ENCODE results near the gene NPEPL1. TPM values are rescaled to one million over a fixed set of nuclear protein-coding genes. Genes with fewer than 3 reads are reported as not detected.
"Not testable (repeated sequence)": the region's sequence is repeated elsewhere in the genome, so short reads cannot be mapped to it uniquely, and the experiment has no call there.

Gene NPEPL1, protein sequence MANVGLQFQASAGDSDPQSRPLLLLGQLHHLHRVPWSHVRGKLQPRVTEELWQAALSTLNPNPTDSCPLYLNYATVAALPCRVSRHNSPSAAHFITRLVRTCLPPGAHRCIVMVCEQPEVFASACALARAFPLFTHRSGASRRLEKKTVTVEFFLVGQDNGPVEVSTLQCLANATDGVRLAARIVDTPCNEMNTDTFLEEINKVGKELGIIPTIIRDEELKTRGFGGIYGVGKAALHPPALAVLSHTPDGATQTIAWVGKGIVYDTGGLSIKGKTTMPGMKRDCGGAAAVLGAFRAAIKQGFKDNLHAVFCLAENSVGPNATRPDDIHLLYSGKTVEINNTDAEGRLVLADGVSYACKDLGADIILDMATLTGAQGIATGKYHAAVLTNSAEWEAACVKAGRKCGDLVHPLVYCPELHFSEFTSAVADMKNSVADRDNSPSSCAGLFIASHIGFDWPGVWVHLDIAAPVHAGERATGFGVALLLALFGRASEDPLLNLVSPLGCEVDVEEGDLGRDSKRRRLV
- total RNA-seq, result 10 to 100 TPM; 13.6 to 15.2 TPM

DNA sequence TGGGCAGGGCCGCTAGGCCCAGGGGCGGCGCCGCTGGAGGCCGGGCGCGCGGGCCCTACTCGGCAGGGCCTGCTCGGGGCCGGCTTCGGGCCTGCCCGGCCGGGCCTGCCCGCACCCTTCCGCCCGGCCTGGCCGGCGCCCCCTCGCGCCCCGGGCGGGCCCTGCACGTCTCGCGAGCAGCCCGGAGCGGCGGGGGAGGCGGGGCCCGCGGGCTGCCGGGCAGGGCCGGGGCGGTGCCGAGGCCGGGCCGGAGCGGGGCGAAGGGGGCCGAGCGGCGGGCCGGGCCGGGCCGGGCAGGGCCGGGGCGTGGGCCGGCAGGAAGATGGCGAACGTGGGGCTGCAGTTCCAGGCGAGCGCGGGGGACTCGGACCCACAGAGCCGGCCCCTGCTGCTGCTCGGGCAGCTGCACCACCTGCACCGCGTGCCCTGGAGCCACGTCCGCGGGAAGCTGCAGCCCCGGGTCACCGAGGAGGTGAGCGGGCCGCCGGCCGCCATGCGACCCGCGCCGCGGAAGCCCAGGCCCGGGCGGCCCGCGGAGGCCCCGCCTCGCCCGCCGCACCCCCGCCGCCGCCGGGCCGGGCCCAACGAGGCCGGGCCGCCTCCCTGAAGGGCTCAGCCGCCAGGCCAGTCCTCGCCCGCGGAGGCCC lies at the start of gene NPEPL1:
Gene NPEPL1, plus strand, starts transcription at position 222 of the 647 bp plus-strand sequence. Its CDS starts 101 bp downstream, at position 323.
- Mint-ChIP-seq H3K27ac (peak within 1 kb of the TSS; percentile 53), H3K36me3 (ENCODE audit: low read depth) (peaks cover 8% of the 10 kb centered on the region), H3K9me3 (ENCODE audit: low read depth) (no peaks in the 10 kb centered on the region), H3K4me1 (peaks cover 13% of the 10 kb centered on the region), H3K4me3 (peak within 1 kb of the TSS; percentile 63), H3K27me3 (no peaks in the 10 kb centered on the region)
- ATAC-seq, result peak; percentile 99
- ChIA-PET POLR2A (no interaction called here), CTCF (no interaction called here)
- intact Hi-C loops (cut with DNase I, micrococcal nuclease), result loop anchor here (1.0 to 5.0 kb wide), 5 partner anchors 40 to 456 kb away; partner anchors contain the start of genes STX16 (in 2 of the 2) and VAPB (in 1 of the 2)
- peak; percentile 82 for DNase-seq

DNA sequence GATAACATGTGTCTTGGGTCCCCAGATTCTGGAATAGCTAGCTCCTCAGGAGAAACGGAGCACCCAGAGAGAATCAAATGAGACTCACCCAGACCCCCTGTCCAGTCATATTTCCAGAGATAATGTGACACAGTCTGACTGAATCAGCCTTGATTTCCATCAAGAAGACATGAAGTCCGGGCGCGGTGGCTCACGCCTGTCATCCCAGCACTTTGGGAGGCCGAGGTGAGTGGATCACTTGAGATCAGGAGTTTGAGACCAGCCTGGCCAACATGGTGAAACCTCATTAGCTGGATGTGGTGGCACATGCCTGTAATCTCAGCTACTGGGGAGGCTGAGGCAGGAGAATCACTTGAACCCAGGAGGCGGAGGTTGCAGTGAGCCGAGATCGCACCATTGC lies 49.7 kb upstream of the NPEPL1 start:
- H3K9me3 Mint-ChIP-seq (ENCODE audit: low read depth); H3K4me1 Mint-ChIP-seq; H3K27ac Mint-ChIP-seq; POLR2A ChIA-PET; intact Hi-C loops (cut with DNase I, micrococcal nuclease); ATAC-seq; H3K36me3 Mint-ChIP-seq (ENCODE audit: low read depth); DNase-seq; H3K27me3 Mint-ChIP-seq; H3K4me3 Mint-ChIP-seq: not testable (repeated sequence)
- CTCF ChIA-PET, result interaction anchor here (0.5 to 2.0 kb wide), 2 partner anchors 12 to 378 kb away, joined by 3 to 4 read pairs; no protein-coding TSS in a partner anchor

DNA sequence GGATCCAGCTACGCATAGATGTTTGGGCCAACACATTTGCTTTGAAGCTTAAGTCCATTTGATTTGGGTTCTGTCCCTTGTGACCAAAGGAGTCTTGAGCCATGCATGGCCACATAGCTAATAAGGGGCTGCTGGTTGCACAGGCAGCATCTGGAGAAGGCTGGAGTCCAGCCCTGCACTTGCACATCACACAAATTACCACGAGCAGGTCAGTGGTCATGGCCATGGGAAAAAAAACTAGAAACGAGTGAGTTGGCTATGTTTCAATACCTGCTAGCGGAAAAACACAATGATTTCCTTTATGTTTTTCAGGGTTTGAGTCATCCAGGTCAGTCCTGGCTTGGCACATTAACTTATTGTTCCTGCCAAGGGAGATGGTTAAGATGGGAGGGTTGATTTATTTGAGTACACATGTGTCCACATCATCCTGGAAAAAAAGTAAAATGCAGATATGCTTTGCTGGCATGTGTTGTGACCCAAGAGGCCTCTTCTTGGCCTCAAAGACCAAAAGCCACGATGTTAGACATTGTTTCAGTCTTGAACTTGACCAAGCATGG lies 47.1 kb upstream of the NPEPL1 start:
- intact Hi-C loops (cut with DNase I, micrococcal nuclease), result no loop called here
- Mint-ChIP-seq H3K9me3 (ENCODE audit: low read depth) (no peaks in the 10 kb centered on the region), H3K27me3 (no peaks in the 10 kb centered on the region), H3K4me3 (no peak overlapping the region), H3K27ac (no peak overlapping the region), H3K36me3 (ENCODE audit: low read depth) (no peaks in the 10 kb centered on the region), H3K4me1 (peaks cover 2% of the 10 kb centered on the region)
- ATAC-seq (no peak), DNase-seq (no peak)
- CTCF ChIA-PET, result no interaction called here
- POLR2A ChIA-PET, result no interaction called here

DNA sequence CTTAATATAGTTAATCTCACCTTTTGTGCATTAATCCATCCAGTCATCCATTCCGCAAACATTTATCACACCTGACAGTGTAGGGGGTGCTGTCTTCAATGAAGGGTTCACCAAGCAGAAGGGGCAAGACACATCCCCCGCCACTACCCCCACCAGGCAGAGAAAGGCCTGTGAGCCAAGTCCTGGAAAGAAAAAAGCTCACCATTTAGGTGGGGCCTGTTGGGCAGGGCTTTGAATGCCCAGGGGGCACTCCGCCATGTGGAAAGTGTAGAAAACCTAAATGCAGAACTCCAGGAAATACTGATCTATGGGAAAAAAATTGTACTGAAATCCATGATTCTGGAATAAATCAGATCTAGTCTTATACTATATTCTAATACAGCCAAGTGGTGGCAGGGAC lies 46.3 kb upstream of the NPEPL1 start:
- intact Hi-C loops (cut with DNase I, micrococcal nuclease), result no loop called here
- H3K27me3 Mint-ChIP-seq, result no peaks in the 10 kb centered on the region
- no peak for DNase-seq
- ATAC-seq, result no peak
- peaks cover 2% of the 10 kb centered on the region for H3K4me1 Mint-ChIP-seq
- H3K4me3 Mint-ChIP-seq, result no peak overlapping the region
- no peaks in the 10 kb centered on the region for H3K9me3 Mint-ChIP-seq (ENCODE audit: low read depth)
- no peak overlapping the region for H3K27ac Mint-ChIP-seq
- ChIA-PET CTCF (interaction anchor here (0.6 to 1.7 kb wide), 2 partner anchors 15 to 527 kb away, joined by 3 to 8 read pairs; no protein-coding TSS in a partner anchor), POLR2A (no interaction called here)
- H3K36me3 Mint-ChIP-seq (ENCODE audit: low read depth), result peaks cover 3% of the 10 kb centered on the region

DNA sequence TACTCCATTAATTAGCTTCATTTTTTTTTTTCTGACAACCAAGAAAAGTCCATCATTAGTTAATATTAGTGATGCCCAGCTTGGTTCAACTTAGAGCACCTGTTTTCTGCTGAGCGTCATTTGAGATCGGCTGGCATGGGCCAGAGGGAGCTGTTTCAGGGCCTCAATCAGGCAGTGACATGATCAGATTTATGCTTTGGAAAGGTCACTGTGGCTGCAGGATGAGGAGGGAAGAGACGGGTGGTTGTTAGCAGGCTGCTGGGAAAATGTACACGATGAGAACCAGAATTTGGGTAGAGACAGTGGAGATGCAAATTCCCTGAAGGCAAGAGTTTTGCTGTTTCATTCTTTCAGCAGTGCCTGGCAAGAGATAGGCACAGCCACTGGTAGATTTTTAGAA lies 45.9 kb upstream of the NPEPL1 start:
- ATAC-seq, result no peak
- intact Hi-C loops (cut with DNase I, micrococcal nuclease), result no loop called here
- no peaks in the 10 kb centered on the region for H3K27me3 Mint-ChIP-seq
- H3K36me3 Mint-ChIP-seq (ENCODE audit: low read depth), result peaks cover 7% of the 10 kb centered on the region
- H3K4me3 Mint-ChIP-seq, result no peak overlapping the region
- ChIA-PET POLR2A (no interaction called here), CTCF (interaction anchor here (0.6 to 1.8 kb wide), 4 partner anchors 8 to 528 kb away, joined by 3 to 8 read pairs (median 4); no protein-coding TSS in a partner anchor)
- H3K4me1 Mint-ChIP-seq, result peaks cover 2% of the 10 kb centered on the region
- no peak overlapping the region for H3K27ac Mint-ChIP-seq
- H3K9me3 Mint-ChIP-seq (ENCODE audit: low read depth), result no peaks in the 10 kb centered on the region
- no peak for DNase-seq

DNA sequence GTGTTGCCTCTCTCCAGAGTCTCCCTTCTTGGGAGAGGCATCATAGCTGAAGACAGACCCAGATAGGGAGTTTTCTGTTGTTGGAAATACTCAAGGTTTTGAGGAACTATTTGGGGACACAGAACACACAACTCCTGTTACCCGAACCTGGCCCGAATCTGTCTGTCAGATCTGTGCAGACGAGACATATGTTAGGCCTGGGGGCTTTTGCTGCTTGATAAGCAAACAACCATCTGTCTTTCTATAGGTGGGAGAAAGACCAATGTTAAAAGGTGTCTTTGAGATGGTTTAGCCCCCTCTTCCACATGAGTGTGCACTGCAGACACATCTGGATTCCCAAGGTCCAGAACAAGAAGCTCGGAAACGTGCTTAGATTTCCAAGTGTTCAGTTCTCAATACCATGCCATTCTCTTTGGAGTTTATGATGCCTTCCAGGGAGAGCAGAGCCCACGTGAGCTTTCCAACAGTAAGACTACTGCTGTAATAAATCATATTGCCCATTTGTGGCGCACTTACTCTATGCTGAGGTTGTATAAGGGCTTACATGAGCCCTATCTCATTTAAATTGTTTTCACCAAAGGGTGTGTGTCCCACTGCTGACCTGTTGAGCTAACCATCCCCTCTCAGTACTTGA lies 45.3 kb upstream of the NPEPL1 start:
- peaks cover 12% of the 10 kb centered on the region for H3K36me3 Mint-ChIP-seq (ENCODE audit: low read depth)
- CTCF ChIA-PET, result interaction anchor here (1.2 to 1.8 kb wide), 4 partner anchors 9 to 166 kb away, joined by 3 to 8 read pairs (median 4); no protein-coding TSS in a partner anchor
- H3K27me3 Mint-ChIP-seq, result no peaks in the 10 kb centered on the region
- DNase-seq, result no peak
- no peak overlapping the region for H3K4me3 Mint-ChIP-seq
- no peak overlapping the region for H3K27ac Mint-ChIP-seq
- H3K9me3 Mint-ChIP-seq (ENCODE audit: low read depth), result no peaks in the 10 kb centered on the region
- POLR2A ChIA-PET, result interaction anchor here (0.6 kb wide), 1 partner anchor 77 kb away, joined by 3 read pairs; no protein-coding TSS in a partner anchor
- ATAC-seq, result no peak
- peaks cover 2% of the 10 kb centered on the region for H3K4me1 Mint-ChIP-seq
- intact Hi-C loops (cut with DNase I, micrococcal nuclease), result no loop called here

DNA sequence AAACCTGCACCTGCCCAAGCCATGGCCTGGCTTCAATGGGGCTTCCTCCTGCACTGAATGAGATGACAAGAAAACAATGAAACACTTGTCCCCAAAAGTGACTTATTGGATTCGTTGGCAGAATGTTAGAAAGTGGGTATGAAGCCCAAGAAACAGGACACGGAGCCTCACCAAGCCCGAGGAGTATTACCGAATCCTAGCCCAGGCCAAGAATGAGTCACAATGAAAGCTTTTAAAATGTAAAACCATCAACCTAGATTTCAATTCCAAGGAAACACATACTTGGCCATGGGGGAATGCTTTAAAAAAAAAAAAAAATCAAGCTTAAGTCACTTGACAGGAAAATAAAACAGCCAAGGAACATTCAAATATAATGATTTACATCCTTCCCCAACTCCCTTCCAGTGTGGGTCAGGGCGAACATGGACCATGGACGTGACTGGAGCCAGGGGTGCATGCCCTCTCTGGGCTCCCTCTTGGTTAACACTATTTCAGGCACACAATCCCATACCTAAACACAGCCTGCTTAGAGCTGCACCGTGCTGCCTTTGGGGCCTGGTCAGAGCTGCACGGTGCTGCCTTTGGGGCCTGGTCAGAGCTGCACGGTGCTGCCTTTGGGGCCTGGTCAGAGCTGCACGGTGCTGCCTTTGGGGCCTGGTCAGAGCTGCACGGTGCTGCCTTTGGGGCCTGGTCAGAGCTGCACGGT lies 44.7 kb upstream of the NPEPL1 start:
- Mint-ChIP-seq H3K9me3 (ENCODE audit: low read depth) (no peaks in the 10 kb centered on the region), H3K27me3 (no peaks in the 10 kb centered on the region), H3K27ac (no peak overlapping the region), H3K36me3 (ENCODE audit: low read depth) (peaks cover 19% of the 10 kb centered on the region), H3K4me1 (peaks cover 3% of the 10 kb centered on the region), H3K4me3 (no peak overlapping the region)
- ChIA-PET CTCF (interaction anchor here (0.5 to 1.8 kb wide), 8 partner anchors 10 to 167 kb away, joined by 3 to 8 read pairs (median 4); no protein-coding TSS in a partner anchor), POLR2A (no interaction called here)
- ATAC-seq (no peak), DNase-seq (no peak)
- intact Hi-C loops (cut with DNase I, micrococcal nuclease), result no loop called here

DNA sequence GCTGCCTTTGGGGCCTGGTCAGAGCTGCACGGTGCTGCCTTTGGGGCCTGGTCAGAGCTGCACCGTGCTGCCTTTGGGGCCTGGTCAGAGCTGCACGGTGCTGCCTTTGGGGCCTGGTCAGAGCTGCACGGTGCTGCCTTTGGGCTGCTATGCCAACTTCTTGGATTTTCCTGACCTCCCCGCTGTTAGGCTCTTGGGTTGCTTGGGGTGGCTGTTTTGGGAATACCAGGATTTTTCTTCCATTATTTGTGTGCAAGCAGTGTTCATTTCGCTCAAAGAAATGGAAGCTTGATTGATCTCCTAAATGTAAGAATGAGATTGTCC lies 44.1 kb upstream of the NPEPL1 start:
- H3K4me1 Mint-ChIP-seq; H3K27ac Mint-ChIP-seq; ATAC-seq; POLR2A ChIA-PET; DNase-seq; H3K9me3 Mint-ChIP-seq (ENCODE audit: low read depth); H3K27me3 Mint-ChIP-seq; intact Hi-C loops (cut with DNase I, micrococcal nuclease): not testable (repeated sequence)
- Mint-ChIP-seq H3K36me3 (ENCODE audit: low read depth) (peaks cover 23% of the 10 kb centered on the region), H3K4me3 (peak overlapping the region; percentile 60)
- CTCF ChIA-PET, result interaction anchor here (0.5 to 1.0 kb wide), 4 partner anchors 11 to 71 kb away, joined by 3 to 4 read pairs (median 3); no protein-coding TSS in a partner anchor

DNA sequence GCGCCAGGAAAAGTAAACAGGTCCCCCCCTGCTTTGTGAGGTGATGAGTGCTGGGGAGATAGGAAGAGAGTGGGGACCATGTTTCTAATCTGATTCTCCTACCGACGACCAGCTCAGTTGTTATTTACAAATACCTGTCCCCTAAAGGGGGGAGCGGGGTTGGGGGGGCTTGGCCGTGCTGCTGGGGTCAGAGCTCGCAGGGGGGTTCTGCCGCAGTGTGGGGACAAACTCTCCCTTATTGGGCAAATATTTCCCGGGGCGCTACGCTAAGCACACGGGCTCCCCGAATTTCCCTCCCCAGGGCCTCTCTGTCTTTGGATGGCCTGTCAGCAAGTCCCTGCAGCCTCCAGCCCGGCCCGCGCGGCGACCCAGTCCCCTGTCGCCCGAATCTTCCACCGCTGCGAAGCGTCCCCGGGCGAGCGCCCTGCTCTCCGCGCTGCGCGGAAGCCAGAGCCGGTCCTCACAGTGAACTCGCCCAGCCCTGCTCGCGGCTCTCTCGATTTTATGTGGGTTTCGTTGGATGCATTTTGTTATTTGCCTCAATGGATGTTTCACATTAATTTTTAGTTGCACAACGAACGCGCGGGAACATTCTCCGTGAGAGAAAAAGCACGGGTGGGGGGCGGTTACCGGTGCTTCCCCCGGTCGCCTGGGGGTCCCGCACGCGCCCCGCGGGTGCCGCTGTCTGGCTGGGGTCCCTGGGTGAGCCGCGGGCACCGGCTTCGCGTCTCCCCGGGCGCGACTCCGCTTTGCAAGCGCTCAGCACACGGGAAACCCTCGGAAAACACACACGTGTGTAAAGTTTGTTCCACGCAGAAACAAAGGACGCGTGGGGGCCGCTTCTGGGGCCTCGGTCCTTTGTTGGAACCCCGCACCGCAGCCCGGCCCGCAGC lies 43.1 kb upstream of the NPEPL1 start:
- Mint-ChIP-seq H3K27me3 (no peaks in the 10 kb centered on the region), H3K36me3 (ENCODE audit: low read depth) (peaks cover 23% of the 10 kb centered on the region), H3K4me3 (peak overlapping the region; percentile 60), H3K4me1 (peaks cover 9% of the 10 kb centered on the region), H3K9me3 (ENCODE audit: low read depth) (no peaks in the 10 kb centered on the region), H3K27ac (peak overlapping the region; percentile 51)
- ATAC-seq (no peak), DNase-seq (peak; percentile 59)
- POLR2A ChIA-PET, result interaction anchor here (0.7 kb wide), 2 partner anchors 10 to 12 kb away, joined by 3 read pairs; no protein-coding TSS in a partner anchor
- CTCF ChIA-PET, result interaction anchor here (0.7 to 2.4 kb wide), 3 partner anchors 10 to 423 kb away, joined by 3 to 20 read pairs (median 3); no protein-coding TSS in a partner anchor
- intact Hi-C loops (cut with DNase I, micrococcal nuclease), result loop anchor here (1.0 to 5.0 kb wide), 17 partner anchors 43 to 1297 kb away; partner anchors contain the start of genes GNAS (in 2 of the 2), GNAS-AS1 (in 1 of the 2), NELFCD (in 1 of the 2) and NPEPL1 (in 1 of the 2)
